Spleen (tissue), 11 donors: Measurements from ENCODE around the gene EHMT1. TPM values are rescaled to one million over a fixed set of nuclear protein-coding genes. Genes with fewer than 3 reads are reported as not detected.

Experiments used
- DNase-seq: peaks from one replicate; pipeline ENCODE4 v3.0.0-alpha.2; 2020
- H3K27ac ChIP-seq, 8 donors: fragments of 200-600 bp; sonication (generic) in 7 of 8; 1 replicate in 4 of 8; 2 replicates in 4 of 8; pipeline versions ENCODE4 v1.5.0 to v1.8.0; 2016 to 2021; ENCODE audit warnings: inconsistent platforms in 4 of 8, mild to moderate bottlenecking in 4 of 8, moderate library complexity in 1 of 8
- H3K27me3 ChIP-seq, 7 donors: fragments of 200-600 bp; sonication (generic) in 6 of 7; replicated peaks in 1 of 7; 1 replicate in 4 of 7; 2 replicates in 3 of 7; pipeline versions ENCODE4 v1.5.0 to v1.8.0; 2016 to 2021; ENCODE audit warnings: inconsistent platforms in 3 of 7, mild to moderate bottlenecking in 1 of 7
- H3K36me3 ChIP-seq, 6 donors: fragments of 200-600 bp; sonication (generic) in 5 of 6; 1 replicate in 4 of 6; 2 replicates in 2 of 6; pipeline versions ENCODE4 v1.5.0 to v1.8.0; 2016 to 2021; ENCODE audit warnings: inconsistent platforms in 2 of 6
- H3K4me1 ChIP-seq, 6 donors: fragments of 200-600 bp; sonication (generic) in 5 of 6; 1 replicate in 3 of 6; 2 replicates in 3 of 6; pipeline versions ENCODE4 v1.5.0 to v1.8.0; 2016 to 2021; ENCODE audit warnings: inconsistent platforms in 3 of 6
- H3K4me3 ChIP-seq, 8 donors: fragments of 200-600 bp; sonication (generic) in 7 of 8; 1 replicate in 4 of 8; 2 replicates in 4 of 8; pipeline versions ENCODE4 v1.5.0 to v1.8.0; 2016 to 2021; ENCODE audit warnings: inconsistent platforms in 4 of 8, mild to moderate bottlenecking in 4 of 8, moderate library complexity in 2 of 8
- H3K9me3 ChIP-seq, 8 donors: fragments of 200-600 bp; sonication (generic) in 7 of 8; 1 replicate in 4 of 8; 2 replicates in 4 of 8; pipeline versions ENCODE4 v1.5.0 to v1.8.0; 2016 to 2021; ENCODE audit warnings: inconsistent platforms in 4 of 8
- POLR2A ChIP-seq, 3 donors: fragments of 450-650 bp; IDR thresholded peaks; one replicate each; pipeline ENCODE4 v1.5.1; 2017; ENCODE audit warnings: antibody characterized with exemption in 3 of 3, mild to moderate bottlenecking in 1 of 3
- POLR2AphosphoS5 ChIP-seq, 3 donors: sonication (generic); formaldehyde crosslinking; IDR thresholded peaks; one replicate each; pipeline ENCODE4 v1.5.1; 2017; ENCODE audit warnings: antibody characterized with exemption in 3 of 3
- WGBS, 5 donors: extraction: QIAGEN DNeasy Blood & Tissue Kit in 3 of 5; methylation state at CpG; one replicate each; pipeline versions ENCODE4 v1.1.5 to v1.1.7; 2013 to 2018; 5-methylcytosine and 5-hydroxymethylcytosine counted together
- intact Hi-C: fragments of 100-400 bp; cut with DNase I; formaldehyde crosslinking; loops from one replicate; pipeline ENCODE4 v1.15.0; 2023; ENCODE audit warnings: low total_unique reads
- polyA plus RNA-seq, 3 donors: library from polyadenylated mRNA; stranded (reverse); fragments of 200-250 nt; gene quantifications; one replicate each; pipeline ENCODE4 v1.2.1, GENCODE V29; 2013
- total RNA-seq, 7 donors: library from RNA; depleted of rRNA in 3 of 7; stranded (reverse); fragments of >200 nt in 3 of 7; fragmentation: NEBNext Ultra II Directional in 4 of 7; extraction: Animal tissue kit (Norgen Biotek cat#: 25700) in 4 of 7; gene quantifications; one replicate each; pipeline versions ENCODE4 v1.1.0 to v1.2.1, GENCODE V29; 2016 to 2021
- TF ChIP-seq, protein P1 (sequence below), 11 experiments: fragments of 200-600 bp in 7 of 11; fragments of 450-650 bp in 4 of 11; sonication (generic) in 4 of 11; IDR thresholded peaks in 8 of 11; conservative IDR thresholded peaks in 3 of 11; 1 replicate in 7 of 11; 2 replicates in 4 of 11; pipeline versions ENCODE4 v1.4.0 to v1.8.0; 2016 to 2021; ENCODE audit warnings: antibody characterized with exemption in 11 of 11, inconsistent platforms in 4 of 11, mild to moderate bottlenecking in 1 of 11
- donor health status: healthy with polysubstance abuse.
- donor health status: DM: no; HTN: no; CAD: no; lungs with moderate emphysema.
- donor health status: DM: no; HTN: no; CAD: no.
- donor health status: Bipolar disorder and iron deficiency.
- donor health status: healthy.
- donor health status: DM: no; HTN: no; CAD: no.
- donor health status: DM: yes; HTN: yes; CAD: no.

EHMT1 gene
- total and polyA plus RNA-seq, 10 donors, result 35.5 to 163 (median 122) TPM

DNA sequence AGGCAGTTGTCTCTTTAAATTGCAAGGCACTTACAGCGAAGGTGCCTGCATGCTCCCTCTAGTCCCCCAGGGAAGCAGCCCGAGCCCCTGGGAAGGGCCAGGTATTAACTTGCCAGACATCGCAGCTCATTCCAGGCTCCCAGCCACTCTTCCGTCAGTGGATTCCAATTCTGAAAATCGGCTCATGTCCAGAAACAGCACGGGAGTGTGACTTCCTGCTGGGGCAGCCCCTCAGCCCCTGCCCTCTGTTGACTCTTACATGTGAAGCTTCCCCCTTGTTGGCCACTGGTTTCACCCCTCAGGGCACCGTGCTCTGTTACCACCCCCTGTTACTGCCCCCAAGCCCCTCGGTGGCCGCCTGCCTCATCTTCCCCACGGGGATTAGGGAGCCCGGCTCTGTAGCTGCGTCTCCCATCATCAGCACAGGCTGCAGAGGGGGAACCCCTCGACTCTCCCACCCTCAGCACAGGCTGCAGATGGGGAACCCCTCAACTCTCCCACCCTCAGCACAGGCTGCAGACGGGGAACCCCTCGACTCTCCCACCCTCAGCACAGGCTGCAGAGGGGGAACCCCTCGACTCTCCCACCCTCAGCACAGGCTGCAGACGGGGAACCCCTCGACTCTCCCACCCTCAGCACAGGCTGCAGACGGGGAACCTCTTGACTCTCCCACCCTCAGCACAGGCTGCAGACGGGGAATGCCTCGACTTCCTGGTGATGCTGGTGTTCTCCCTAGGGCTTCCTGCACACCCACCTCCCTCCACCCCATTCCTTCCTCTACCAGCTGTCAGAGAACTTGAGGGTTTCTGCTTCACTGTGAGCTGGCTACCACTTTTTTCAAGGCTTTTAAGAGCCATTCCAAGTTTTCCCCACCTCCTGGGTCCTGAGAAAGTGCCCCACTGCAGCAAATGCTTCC, 247.7 kb downstream of the EHMT1 start:
- H3K36me3 ChIP-seq, result no peaks in the 10 kb centered on the region
- TF ChIP-seq POLR2A (IDR thresholded peaks at IDR 0.05) (no peak), POLR2AphosphoS5 (IDR thresholded peaks at IDR 0.05) (no peak)
- TF ChIP-seq, protein P1, sequence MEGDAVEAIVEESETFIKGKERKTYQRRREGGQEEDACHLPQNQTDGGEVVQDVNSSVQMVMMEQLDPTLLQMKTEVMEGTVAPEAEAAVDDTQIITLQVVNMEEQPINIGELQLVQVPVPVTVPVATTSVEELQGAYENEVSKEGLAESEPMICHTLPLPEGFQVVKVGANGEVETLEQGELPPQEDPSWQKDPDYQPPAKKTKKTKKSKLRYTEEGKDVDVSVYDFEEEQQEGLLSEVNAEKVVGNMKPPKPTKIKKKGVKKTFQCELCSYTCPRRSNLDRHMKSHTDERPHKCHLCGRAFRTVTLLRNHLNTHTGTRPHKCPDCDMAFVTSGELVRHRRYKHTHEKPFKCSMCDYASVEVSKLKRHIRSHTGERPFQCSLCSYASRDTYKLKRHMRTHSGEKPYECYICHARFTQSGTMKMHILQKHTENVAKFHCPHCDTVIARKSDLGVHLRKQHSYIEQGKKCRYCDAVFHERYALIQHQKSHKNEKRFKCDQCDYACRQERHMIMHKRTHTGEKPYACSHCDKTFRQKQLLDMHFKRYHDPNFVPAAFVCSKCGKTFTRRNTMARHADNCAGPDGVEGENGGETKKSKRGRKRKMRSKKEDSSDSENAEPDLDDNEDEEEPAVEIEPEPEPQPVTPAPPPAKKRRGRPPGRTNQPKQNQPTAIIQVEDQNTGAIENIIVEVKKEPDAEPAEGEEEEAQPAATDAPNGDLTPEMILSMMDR (IDR thresholded peaks at IDR 0.05 in 8 of 11, conservative IDR thresholded peaks at IDR 0.05 in 3 of 11), result no peak
- H3K27ac ChIP-seq, result no peak overlapping the region
- no peak overlapping the region for H3K4me3 ChIP-seq
- H3K9me3 ChIP-seq, result peaks cover 0 to 12% (median 4%) of the 10 kb centered on the region in 8 donors
- intact Hi-C loops, result no loop called here
- no peak for DNase-seq
- WGBS, 5 donors, result 37 to 49% (median 43%) methylated on average over 19 to 21 of the region's 21 CpGs
- H3K4me1 ChIP-seq, result no peaks in the 10 kb centered on the region
- peaks cover 0 to 20% (median 0%) of the 10 kb centered on the region in 7 donors for H3K27me3 ChIP-seq

DNA sequence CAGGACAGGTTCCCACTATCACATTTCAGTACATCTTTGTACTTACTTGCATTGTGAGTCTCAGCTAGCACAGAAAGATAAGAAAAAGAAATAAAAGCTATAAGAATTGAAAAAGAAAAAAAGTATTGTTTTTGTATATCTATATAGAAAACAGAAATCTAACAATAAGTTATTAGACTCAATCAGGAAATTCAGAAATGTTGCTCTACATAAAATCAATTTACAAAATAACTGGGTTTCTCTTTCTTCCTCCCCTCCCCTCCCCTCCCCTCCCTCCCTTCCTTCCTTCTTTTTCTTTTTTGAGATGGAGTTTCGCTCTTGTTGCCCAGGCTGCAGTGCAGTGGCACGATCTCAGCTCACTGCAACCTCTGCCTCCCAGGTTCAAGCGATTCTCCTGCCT, 251.6 kb downstream of the EHMT1 start:
- WGBS, 5 donors, result 51 to 61% (median 57%) methylated on average over 3 of the region's 3 CpGs
- intact Hi-C loops, result no loop called here

DNA sequence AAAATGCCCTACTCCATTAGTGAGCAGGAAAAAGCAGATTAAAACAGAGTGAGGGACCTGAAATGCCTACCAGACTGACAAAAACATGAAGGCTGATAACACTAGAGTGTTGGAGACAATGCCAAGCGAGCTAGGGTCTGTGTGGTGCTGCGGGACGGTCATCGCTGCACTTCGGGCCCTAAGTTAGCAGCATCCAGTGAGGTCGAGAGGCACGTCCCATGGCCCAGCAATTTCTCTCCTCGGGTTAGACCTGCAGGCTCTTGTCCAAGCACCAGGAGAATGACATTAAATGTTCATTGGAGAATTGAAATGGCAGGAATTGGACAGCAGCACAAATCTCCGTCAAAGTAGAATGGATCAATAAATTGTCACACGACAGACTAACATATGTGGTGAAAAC, 253.5 kb downstream of the EHMT1 start:
- no peak overlapping the region for H3K27ac ChIP-seq
- WGBS, 5 donors, result 81 to 86% (median 84%) methylated on average over 10 of the region's 10 CpGs
- no peak for DNase-seq

More for the DNA sequence above, 251.6 kb downstream of the EHMT1 start:
- Histone ChIP-seq H3K36me3 (no peaks in the 10 kb centered on the region), H3K4me1 (no peaks in the 10 kb centered on the region), H3K27ac (no peak overlapping the region), H3K4me3 (no peak overlapping the region), H3K27me3 (peaks cover 0 to 45% (median 2%) of the 10 kb centered on the region in 7 donors), H3K9me3 (peaks cover 0 to 6% (median 0%) of the 10 kb centered on the region in 8 donors)
- TF ChIP-seq POLR2AphosphoS5 (IDR thresholded peaks at IDR 0.05) (no peak), POLR2A (IDR thresholded peaks at IDR 0.05) (no peak)
- TF ChIP-seq, protein P1 (IDR thresholded peaks at IDR 0.05 in 8 of 11, conservative IDR thresholded peaks at IDR 0.05 in 3 of 11), result no peak
- no peak for DNase-seq

DNA sequence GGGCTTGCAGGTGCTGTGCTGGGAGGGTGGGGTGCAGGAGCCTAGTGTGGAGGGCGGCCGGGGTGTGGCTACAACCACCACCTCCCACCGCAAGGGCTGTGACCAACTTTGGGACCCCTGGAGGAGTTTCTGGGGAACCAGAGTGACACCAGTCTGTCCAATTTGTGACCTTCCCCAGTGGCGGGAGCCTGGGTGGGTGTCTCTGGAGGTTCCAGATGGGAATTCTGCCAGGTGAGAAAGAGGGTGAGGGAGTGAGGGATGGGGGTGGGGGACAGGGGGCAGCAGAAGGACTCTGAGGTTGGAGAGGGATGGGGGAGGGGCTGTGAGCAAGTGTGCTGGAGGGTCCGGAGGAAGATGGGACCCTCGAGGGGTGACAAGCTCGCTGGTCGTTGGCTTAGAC, 254.6 kb downstream of the EHMT1 start:
- no peaks in the 10 kb centered on the region for H3K36me3 ChIP-seq
- 79 to 89% (median 80%) methylated on average over 8 of the region's 8 CpGs for WGBS, 5 donors
- no peak overlapping the region for H3K4me3 ChIP-seq
- DNase-seq, result no peak
- peaks cover 5 to 63% (median 26%) of the 10 kb centered on the region in 7 donors for H3K27me3 ChIP-seq
- H3K9me3 ChIP-seq, result peaks cover 0 to 8% (median 0%) of the 10 kb centered on the region in 8 donors
- H3K27ac ChIP-seq, result no peak overlapping the region
- intact Hi-C loops, result no loop called here
- peaks cover 0 to 8% (median 4%) of the 10 kb centered on the region in 6 donors for H3K4me1 ChIP-seq
- TF ChIP-seq, protein P1 (IDR thresholded peaks at IDR 0.05 in 8 of 11, conservative IDR thresholded peaks at IDR 0.05 in 3 of 11), result no peak

More for the DNA sequence above, 253.5 kb downstream of the EHMT1 start:
- intact Hi-C loops, result no loop called here
- TF ChIP-seq, protein P1 (IDR thresholded peaks at IDR 0.05 in 8 of 11, conservative IDR thresholded peaks at IDR 0.05 in 3 of 11), result no peak
- no peaks in the 10 kb centered on the region for H3K36me3 ChIP-seq
- peaks cover 0 to 8% (median 0%) of the 10 kb centered on the region in 8 donors for H3K9me3 ChIP-seq
- peaks cover 0 to 3% (median 0%) of the 10 kb centered on the region in 6 donors for H3K4me1 ChIP-seq
- peaks cover 5 to 53% (median 19%) of the 10 kb centered on the region in 7 donors for H3K27me3 ChIP-seq
- H3K4me3 ChIP-seq, result no peak overlapping the region
